ENCODE data around the gene SLIT1. TPM values are rescaled to one million over a fixed set of nuclear protein-coding genes. Genes with fewer than 3 reads are reported as not detected.

SLIT1 gene
- total and polyA plus RNA-seq, 2 of the 8 experiments (the other 6 are each of a cell fraction or from before 2014, with no cell fraction given), result 0.70 to 0.88 TPM

DNA sequence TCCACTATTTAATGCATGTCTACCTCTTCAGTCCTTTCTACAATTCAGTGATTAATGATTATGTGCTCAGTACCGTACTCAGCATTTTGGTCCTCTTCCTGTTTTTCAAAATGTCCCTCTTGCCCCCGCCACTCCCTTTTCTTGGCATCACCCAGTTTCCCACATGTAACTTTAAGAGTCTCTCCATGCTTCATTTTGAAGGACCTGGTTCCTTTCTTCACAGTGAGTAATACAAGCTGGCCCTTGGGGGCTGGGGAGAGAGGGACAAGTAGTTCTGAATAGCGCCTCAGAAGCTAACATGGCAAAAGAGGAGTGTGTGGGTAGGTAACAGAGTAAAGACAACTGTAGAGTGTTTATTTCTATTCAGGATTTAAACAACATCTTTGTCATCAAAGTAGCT is 34.6 kb upstream of the SLIT1 start:
- Histone ChIP-seq H3K27ac (ENCODE audit: low read depth, low read length) (no peak overlapping the region), H3K4me1 (replicated peaks in 1 of 4; ENCODE audit: control insufficient read depth in 3 of 4, insufficient read depth in 4 of 4, low read length in 3 of 4) (peaks cover 0 to 7% (median 4%) of the 10 kb centered on the region in 4 experiments; a peak in 6 of 7 replicates), H3K56ac (replicated peaks; ENCODE audit: insufficient read length, low read depth, low read length) (no peak overlapping the region), H4K8ac (ENCODE audit: extremely low read depth, insufficient read depth, low read length) (no peak overlapping the region), H3K27me3 (replicated peaks in 1 of 4; ENCODE audit: control insufficient read depth in 3 of 4, extremely low read depth in 1 of 4, insufficient read depth in 3 of 4, low read length in 3 of 4) (no peaks in the 10 kb centered on the region), H3K36me3 (ENCODE audit: control insufficient read depth in 2 of 4, insufficient read depth in 4 of 4, low read length in 3 of 4) (peaks cover 0 to 2% (median 0%) of the 10 kb centered on the region in 4 experiments; a peak in 1 of 8 replicates), H2BK120ac (replicated peaks; ENCODE audit: low read depth, low read length) (no peak overlapping the region), H3K23me2 (ENCODE audit: low read depth, low read length) (no peaks in the 10 kb centered on the region), H3K14ac (ENCODE audit: insufficient read length) (no peak overlapping the region), H3K9ac (replicated peaks in 1 of 4; ENCODE audit: extremely low read depth in 1 of 4, low read depth in 3 of 4, low read length in 3 of 4) (no peak overlapping the region), H3K23ac (ENCODE audit: insufficient read length) (no peak overlapping the region), H3K4ac (replicated peaks; ENCODE audit: insufficient read length, low read depth, low read length) (no peak overlapping the region), H4K20me1 (replicated peaks in 1 of 2; ENCODE audit: control insufficient read depth in 1 of 2, insufficient read depth in 2 of 2, low read length in 2 of 2) (peaks cover 3 to 4% of the 10 kb centered on the region in 2 experiments), H3K4me3 (ENCODE audit: extremely low read depth in 1 of 4, insufficient read depth in 2 of 4, low read depth in 3 of 4, low read length in 4 of 4) (no peak overlapping the region), H3K18ac (ENCODE audit: extremely low read depth, low read length) (no peak overlapping the region), H2BK20ac (ENCODE audit: low read length) (no peak overlapping the region), H2AFZ (ENCODE audit: low read length) (no peak overlapping the region), H4K91ac (replicated peaks; ENCODE audit: insufficient read length, low read length) (no peak overlapping the region), H3K79me1 (ENCODE audit: low read depth, low read length) (no peaks in the 10 kb centered on the region), H3K79me2 (ENCODE audit: control insufficient read depth in 1 of 2, insufficient read depth in 2 of 2, low read length in 2 of 2) (no peaks in the 10 kb centered on the region), H2BK5ac (ENCODE audit: low read depth, low read length) (no peak overlapping the region), H3K4me2 (ENCODE audit: insufficient read depth in 1 of 2, low read depth in 2 of 2, low read length in 2 of 2) (no peak overlapping the region), H2BK12ac (ENCODE audit: low read depth, low read length) (no peak overlapping the region), H2AK5ac (ENCODE audit: low read depth, low read length) (no peak overlapping the region), H2BK15ac (ENCODE audit: low read length) (no peak overlapping the region), H3K9me3 (ENCODE audit: insufficient read depth in 2 of 2, low read depth in 1 of 2, low read length in 1 of 2) (no peaks in the 10 kb centered on the region), H4K5ac (ENCODE audit: insufficient read length, low read depth, low read length) (no peak overlapping the region)
- POLR2A ChIA-PET (ENCODE audit: partially characterized antibody), result interaction anchor here (2.2 kb wide), 1 partner anchor 10 kb away, joined by 6 read pairs; no protein-coding TSS in a partner anchor
- CTCF ChIA-PET (ENCODE audit: partially characterized antibody), result interaction anchor here (0.6 to 44.6 kb wide), 11 partner anchors 8 to 170 kb away, joined by 3 to 1348 read pairs (median 5); no protein-coding TSS in a partner anchor
- DNase-seq (ENCODE audit: low read depth in 1 of 2, low spot score in 2 of 2), result no peak
- no peak for FAIRE-seq
- TF ChIP-seq, protein P1, sequence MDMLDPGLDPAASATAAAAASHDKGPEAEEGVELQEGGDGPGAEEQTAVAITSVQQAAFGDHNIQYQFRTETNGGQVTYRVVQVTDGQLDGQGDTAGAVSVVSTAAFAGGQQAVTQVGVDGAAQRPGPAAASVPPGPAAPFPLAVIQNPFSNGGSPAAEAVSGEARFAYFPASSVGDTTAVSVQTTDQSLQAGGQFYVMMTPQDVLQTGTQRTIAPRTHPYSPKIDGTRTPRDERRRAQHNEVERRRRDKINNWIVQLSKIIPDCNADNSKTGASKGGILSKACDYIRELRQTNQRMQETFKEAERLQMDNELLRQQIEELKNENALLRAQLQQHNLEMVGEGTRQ (IDR thresholded peaks at IDR 0.05; ENCODE audit: low read length), result no peak
- TF ChIP-seq POU5F1 (IDR thresholded peaks at IDR 0.05; ENCODE audit: low read depth, low read length), result no peak
- WGBS, 2 experiments (ENCODE audit: extremely low coverage in 1 of 2, insufficient coverage in 1 of 2, insufficient read length in 1 of 2, insufficient replicate concordance in 2 of 2, low coverage in 1 of 2, low lambda C conversion rate in 2 of 2, missing lambda C conversion rate in 1 of 2), result 86% methylated on average over 3 of the region's 3 CpGs; no CpG with 5 or more reads in 1 of the 2 experiments

Measured in H1 (cell line).